Measurements from ENCODE around the gene PANK1.

PANK1 gene

GRCh38 chr10:89537364-89537763 lies 107.7 kb downstream of the PANK1 start:
- no peaks in the 10 kb centered on the region for H3K9me3 ChIP-seq (ENCODE audit: control insufficient read depth, insufficient read depth, low read depth, low read length)
- H3K4me3 ChIP-seq (ENCODE audit: low read depth, low read length): no peak overlapping the region
- POLR2A ChIA-PET: no interaction called here
- CTCF ChIA-PET: interaction anchor here (0.7 kb wide), 1 partner anchor 71 kb away, joined by 3 read pairs; no protein-coding TSS in a partner anchor
- TF ChIP-seq BCL11A (tag by site-specific recombination; IDR thresholded peaks at IDR 0.05; ENCODE audit: low read depth) (no peak), ZNF660 (tag by site-specific recombination; IDR thresholded peaks at IDR 0.05) (no peak), ZNF555 (tag by site-specific recombination; conservative IDR thresholded peaks at IDR 0.05) (no peak), ZNF416 (tag by site-specific recombination; IDR thresholded peaks at IDR 0.05) (no peak), ZNF132 (tag by site-specific recombination; IDR thresholded peaks at IDR 0.05; ENCODE audit: borderline replicate concordance) (no peak), IKZF3 (tag by site-specific recombination; IDR thresholded peaks at IDR 0.05) (no peak), ZSCAN4 (tag by site-specific recombination; IDR thresholded peaks at IDR 0.05) (no peak)
- TF ChIP-seq, protein P1, sequence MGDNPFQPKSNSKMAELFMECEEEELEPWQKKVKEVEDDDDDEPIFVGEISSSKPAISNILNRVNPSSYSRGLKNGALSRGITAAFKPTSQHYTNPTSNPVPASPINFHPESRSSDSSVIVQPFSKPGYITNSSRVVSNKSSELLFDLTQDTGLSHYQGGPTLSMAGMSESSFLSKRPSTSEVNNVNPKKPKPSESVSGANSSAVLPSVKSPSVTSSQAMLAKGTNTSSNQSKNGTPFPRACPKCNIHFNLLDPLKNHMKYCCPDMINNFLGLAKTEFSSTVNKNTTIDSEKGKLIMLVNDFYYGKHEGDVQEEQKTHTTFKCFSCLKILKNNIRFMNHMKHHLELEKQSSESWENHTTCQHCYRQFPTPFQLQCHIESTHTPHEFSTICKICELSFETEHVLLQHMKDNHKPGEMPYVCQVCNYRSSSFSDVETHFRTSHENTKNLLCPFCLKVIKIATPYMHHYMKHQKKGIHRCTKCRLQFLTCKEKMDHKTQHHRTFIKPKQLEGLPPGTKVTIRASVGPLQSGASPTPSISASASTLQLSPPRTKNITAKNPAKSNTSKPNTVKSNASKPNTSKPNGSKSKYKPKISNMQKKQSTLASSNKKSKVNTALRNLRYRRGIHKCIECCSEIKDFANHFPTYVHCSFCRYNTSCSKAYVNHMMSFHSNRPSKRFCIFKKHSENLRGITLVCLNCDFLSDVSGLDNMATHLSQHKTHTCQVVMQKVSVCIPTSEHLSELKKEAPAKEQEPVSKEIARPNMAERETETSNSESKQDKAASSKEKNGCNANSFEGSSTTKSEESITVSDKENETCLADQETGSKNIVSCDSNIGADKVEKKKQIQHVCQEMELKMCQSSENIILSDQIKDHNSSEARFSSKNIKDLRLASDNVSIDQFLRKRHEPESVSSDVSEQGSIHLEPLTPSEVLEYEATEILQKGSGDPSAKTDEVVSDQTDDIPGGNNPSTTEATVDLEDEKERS (tag by site-specific recombination; IDR thresholded peaks at IDR 0.05): no peak
- peaks cover 4% of the 10 kb centered on the region; the same call in 1 of the 2 replicates for H3K4me1 ChIP-seq (ENCODE audit: control insufficient read depth, insufficient read depth, low read length)
- no peaks in the 10 kb centered on the region for H3K36me3 ChIP-seq (ENCODE audit: control insufficient read depth in 2 of 2, insufficient read depth in 1 of 2, low read length in 2 of 2)
- H3K27ac ChIP-seq (ENCODE audit: extremely low read depth, low read depth, low read length): no peak overlapping the region

DNA sequence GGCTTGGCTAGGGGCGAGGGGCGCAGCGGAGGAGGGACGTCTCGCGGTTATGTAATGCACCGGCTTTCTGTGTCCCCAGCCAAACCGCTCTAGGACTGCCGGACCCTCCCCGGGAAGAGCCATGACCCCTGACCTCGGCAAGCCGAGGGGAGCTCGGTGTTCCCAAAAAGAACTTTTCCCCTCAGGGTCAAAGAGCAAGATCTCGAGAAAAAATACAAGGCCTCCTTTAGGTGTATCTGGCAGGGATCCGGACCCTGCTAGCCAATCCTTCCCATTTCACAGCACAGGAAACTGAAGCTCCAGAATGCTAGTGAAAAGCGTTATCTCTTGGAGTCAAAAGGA lies 109.1 kb downstream of the PANK1 start:
- no peaks in the 10 kb centered on the region for H3K36me3 ChIP-seq (ENCODE audit: control insufficient read depth in 2 of 2, insufficient read depth in 1 of 2, low read length in 2 of 2)

More for the DNA sequence above, 109.1 kb downstream of the PANK1 start:
- H3K27ac ChIP-seq (ENCODE audit: extremely low read depth, low read depth, low read length): no peak overlapping the region
- ChIA-PET POLR2A (no interaction called here), CTCF (interaction anchor here (0.8 to 1.2 kb wide), 3 partner anchors 18 to 46 kb away, joined by 3 read pairs; no protein-coding TSS in a partner anchor)
- no peak overlapping the region for H3K4me3 ChIP-seq (ENCODE audit: low read depth, low read length)
- H3K4me1 ChIP-seq (ENCODE audit: control insufficient read depth, insufficient read depth, low read length): peaks cover 4% of the 10 kb centered on the region; the same call in 1 of the 2 replicates
- no peak for TF ChIP-seq ZFP37 (tag by site-specific recombination; IDR thresholded peaks at IDR 0.05)
- no peak for TF ChIP-seq SP3 (tag by site-specific recombination; IDR thresholded peaks at IDR 0.05)
- TF ChIP-seq, protein P2, sequence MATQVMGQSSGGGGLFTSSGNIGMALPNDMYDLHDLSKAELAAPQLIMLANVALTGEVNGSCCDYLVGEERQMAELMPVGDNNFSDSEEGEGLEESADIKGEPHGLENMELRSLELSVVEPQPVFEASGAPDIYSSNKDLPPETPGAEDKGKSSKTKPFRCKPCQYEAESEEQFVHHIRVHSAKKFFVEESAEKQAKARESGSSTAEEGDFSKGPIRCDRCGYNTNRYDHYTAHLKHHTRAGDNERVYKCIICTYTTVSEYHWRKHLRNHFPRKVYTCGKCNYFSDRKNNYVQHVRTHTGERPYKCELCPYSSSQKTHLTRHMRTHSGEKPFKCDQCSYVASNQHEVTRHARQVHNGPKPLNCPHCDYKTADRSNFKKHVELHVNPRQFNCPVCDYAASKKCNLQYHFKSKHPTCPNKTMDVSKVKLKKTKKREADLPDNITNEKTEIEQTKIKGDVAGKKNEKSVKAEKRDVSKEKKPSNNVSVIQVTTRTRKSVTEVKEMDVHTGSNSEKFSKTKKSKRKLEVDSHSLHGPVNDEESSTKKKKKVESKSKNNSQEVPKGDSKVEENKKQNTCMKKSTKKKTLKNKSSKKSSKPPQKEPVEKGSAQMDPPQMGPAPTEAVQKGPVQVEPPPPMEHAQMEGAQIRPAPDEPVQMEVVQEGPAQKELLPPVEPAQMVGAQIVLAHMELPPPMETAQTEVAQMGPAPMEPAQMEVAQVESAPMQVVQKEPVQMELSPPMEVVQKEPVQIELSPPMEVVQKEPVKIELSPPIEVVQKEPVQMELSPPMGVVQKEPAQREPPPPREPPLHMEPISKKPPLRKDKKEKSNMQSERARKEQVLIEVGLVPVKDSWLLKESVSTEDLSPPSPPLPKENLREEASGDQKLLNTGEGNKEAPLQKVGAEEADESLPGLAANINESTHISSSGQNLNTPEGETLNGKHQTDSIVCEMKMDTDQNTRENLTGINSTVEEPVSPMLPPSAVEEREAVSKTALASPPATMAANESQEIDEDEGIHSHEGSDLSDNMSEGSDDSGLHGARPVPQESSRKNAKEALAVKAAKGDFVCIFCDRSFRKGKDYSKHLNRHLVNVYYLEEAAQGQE (tag by site-specific recombination; IDR thresholded peaks at IDR 0.05): no peak
- TF ChIP-seq ZNF202 (tag by site-specific recombination; IDR thresholded peaks at IDR 0.05; ENCODE audit: borderline replicate concordance): 0 out of 2 replicates have a peak, but pooled peaks have one; percentile 36
- TF ChIP-seq ZNF530 (tag by site-specific recombination; IDR thresholded peaks at IDR 0.05; ENCODE audit: low read depth): no peak
- TF ChIP-seq REPIN1 (tag by site-specific recombination; IDR thresholded peaks at IDR 0.05; ENCODE audit: low read depth): no peak
- no peaks in the 10 kb centered on the region for H3K9me3 ChIP-seq (ENCODE audit: control insufficient read depth, insufficient read depth, low read depth, low read length)

All from HEK293 (cell line).